PFSK-1 (cell line): Measurements from ENCODE around the gene ARHGEF3.

Source experiments
- FOXP2 ChIP-seq: optimal IDR thresholded peaks from 2 replicates; pipeline ENCODE3; 2011; ENCODE audit warnings: borderline replicate concordance, control low read depth, inconsistent platforms; ENCODE audit not compliant: insufficient read depth; ENCODE audit errors: extremely low read length, extremely low read depth
- POLR2AphosphoS5 ChIP-seq: IDR thresholded peaks from 2 replicates; pipeline ENCODE4 v1.6.1; 2012; ENCODE audit warnings: low read depth, mild to moderate bottlenecking, control low read depth, low read length, moderate library complexity
- SIN3A ChIP-seq: IDR thresholded peaks from 2 replicates; pipeline ENCODE4 v1.6.1; 2012; ENCODE audit warnings: mild to moderate bottlenecking, low read length, moderate library complexity, borderline replicate concordance; ENCODE audit not compliant: insufficient read depth
- TAF1 ChIP-seq: IDR thresholded peaks from 2 replicates; pipeline ENCODE4 v1.6.1; 2012; ENCODE audit warnings: low read length, control low read depth, borderline replicate concordance; ENCODE audit not compliant: insufficient read depth
- TF ChIP-seq, protein P1 (sequence below), 2 experiments: IDR thresholded peaks; 2 replicates each; pipeline versions ENCODE4 v1.6.1 to v1.8.0; 2011 to 2012; ENCODE audit warnings: low read depth in 2 of 2, low read length in 2 of 2, control low read depth in 1 of 2, inconsistent platforms in 1 of 2, mild to moderate bottlenecking in 1 of 2, moderate library complexity in 1 of 2; ENCODE audit not compliant: insufficient read depth in 1 of 2

GRCh38 chr3:56838448-56838847 lies 36.7 kb upstream of the ARHGEF3 start:
- TF ChIP-seq POLR2AphosphoS5, result no peak
- no peak for TF ChIP-seq SIN3A
- TF ChIP-seq, protein P1, sequence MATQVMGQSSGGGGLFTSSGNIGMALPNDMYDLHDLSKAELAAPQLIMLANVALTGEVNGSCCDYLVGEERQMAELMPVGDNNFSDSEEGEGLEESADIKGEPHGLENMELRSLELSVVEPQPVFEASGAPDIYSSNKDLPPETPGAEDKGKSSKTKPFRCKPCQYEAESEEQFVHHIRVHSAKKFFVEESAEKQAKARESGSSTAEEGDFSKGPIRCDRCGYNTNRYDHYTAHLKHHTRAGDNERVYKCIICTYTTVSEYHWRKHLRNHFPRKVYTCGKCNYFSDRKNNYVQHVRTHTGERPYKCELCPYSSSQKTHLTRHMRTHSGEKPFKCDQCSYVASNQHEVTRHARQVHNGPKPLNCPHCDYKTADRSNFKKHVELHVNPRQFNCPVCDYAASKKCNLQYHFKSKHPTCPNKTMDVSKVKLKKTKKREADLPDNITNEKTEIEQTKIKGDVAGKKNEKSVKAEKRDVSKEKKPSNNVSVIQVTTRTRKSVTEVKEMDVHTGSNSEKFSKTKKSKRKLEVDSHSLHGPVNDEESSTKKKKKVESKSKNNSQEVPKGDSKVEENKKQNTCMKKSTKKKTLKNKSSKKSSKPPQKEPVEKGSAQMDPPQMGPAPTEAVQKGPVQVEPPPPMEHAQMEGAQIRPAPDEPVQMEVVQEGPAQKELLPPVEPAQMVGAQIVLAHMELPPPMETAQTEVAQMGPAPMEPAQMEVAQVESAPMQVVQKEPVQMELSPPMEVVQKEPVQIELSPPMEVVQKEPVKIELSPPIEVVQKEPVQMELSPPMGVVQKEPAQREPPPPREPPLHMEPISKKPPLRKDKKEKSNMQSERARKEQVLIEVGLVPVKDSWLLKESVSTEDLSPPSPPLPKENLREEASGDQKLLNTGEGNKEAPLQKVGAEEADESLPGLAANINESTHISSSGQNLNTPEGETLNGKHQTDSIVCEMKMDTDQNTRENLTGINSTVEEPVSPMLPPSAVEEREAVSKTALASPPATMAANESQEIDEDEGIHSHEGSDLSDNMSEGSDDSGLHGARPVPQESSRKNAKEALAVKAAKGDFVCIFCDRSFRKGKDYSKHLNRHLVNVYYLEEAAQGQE (IDR thresholded peaks at IDR 0.05; ENCODE audit: insufficient read depth in 1 of 2, low read depth in 2 of 2, low read length in 2 of 2), result no peak
- TF ChIP-seq TAF1, result no peak
- no peak for TF ChIP-seq FOXP2
